ENCODE data around the gene SNRNP40.

SNRNP40 gene

DNA sequence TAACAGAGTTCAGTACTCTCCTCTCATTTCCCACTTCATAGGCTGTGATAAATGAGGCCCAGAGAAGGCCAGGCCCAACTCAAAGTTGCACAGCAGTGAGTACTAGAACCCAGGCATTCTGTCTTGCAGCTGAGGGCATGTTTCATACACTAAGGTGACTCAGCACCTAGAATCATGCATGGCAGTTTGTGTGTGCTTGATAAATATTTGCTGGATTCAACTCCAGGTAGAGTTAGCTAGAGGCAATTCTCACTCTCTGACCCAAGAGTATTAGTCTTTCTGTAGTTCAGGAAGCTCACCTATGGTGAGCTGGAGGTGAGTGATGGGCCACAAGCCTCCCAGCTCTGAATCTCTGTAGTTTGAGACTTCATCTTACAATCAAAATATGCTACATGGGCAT lies 67.6 kb downstream of the SNRNP40 start:
- DNase-seq: no peak

DNA sequence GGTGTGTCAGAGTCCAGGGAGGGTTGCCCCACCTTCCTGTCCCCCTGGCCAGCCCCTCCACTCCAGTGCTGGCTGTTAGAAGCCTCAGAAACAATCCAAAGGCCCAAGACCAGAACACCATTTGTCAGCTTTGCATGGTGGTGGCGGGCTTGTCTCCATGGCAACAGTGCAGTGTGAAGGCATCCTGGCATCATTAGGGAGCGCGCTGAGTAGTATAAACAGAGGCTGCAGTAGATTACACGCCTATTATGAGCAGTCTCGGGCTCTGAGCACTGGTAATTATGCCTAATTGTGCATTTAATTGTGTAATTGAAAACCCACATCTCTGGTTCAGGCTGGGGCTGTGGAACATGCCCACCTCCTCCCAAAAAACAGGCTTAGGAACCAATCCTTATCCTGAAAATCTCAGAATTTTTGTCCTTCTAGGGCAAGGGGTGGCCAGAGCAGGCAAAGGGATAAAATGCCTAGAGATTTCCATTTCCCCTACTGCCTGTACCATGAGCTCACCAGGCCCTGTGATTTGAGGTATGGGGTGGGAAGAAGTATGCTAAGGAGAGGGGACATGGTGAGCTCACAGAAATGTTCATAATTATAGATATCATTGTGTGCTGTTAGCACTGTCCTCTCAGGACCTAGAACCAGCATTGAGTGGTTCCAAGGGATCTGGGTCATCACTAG lies 68.6 kb downstream of the SNRNP40 start:
- no peak for DNase-seq

GRCh38 chr1:31224068-31224467 lies 72.5 kb downstream of the SNRNP40 start:
- DNase-seq: no peak

DNA sequence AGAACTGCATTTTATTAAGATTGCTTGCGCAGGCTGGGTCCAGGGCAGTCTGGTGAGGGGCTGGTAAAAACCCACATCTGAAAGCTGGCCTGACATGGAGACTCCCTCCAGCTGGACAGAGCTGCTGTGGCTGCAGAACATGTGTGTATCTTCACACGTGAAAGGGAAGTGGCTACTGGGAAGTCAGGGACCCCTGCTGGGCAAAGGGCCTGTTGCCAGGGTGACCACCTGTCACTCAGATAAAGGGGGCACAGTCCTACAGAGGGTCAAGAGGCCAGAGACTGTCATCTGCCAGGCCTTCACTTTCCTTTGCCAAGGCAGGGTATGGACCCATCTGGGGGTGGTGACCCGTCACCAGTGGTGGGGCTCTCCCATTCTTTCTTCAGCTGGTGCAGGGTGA lies 74.4 kb downstream of the SNRNP40 start:
- no peak for DNase-seq

GRCh38 chr1:31221072-31221471 lies 75.5 kb downstream of the SNRNP40 start:
- DNase-seq: no peak

GRCh38 chr1:31219489-31219888 lies 77.1 kb downstream of the SNRNP40 start:
- no peak for DNase-seq

DNA sequence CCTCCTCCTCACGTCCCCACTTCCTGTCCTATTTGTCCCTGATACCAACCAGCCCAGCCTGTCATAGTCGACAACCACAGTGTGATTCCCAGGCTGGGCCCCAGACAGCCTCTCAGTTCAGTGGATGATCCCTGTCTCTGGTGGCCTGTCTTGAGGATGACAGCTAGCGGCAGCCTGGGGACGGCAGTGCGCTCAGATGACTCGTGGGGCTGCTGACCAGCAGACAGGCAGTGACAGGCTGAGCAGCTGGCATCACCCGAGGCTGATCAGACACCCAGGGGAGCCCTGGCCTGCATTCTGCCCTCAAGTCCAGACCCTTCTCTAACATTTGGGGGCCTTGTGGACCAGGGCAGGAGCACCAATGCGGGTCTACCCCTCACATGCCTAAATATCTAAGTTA lies 77.9 kb downstream of the SNRNP40 start:
- no peak for DNase-seq

DNA sequence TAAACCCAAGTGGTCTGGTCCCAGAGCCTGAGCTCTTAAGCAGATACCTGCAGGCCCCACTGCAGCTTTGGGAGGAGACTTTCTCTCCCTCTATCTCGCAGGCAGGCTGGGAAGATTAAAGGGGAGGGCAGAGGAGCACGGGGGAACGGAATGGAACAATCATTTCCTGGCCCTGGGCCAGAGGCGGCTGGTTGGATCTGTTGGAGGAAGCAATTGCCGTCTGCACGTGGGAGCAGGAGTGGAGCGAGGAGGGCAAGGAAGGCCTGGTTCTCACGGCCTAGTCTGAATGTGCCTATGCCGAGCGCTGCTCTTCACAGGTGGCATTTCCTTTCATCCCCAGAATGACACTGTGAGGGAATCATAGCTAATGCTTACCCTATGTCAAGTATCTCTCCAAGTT lies 80.6 kb downstream of the SNRNP40 start:
- DNase-seq: no peak

- DNase-seq: no peak
Measured at GRCh38 chr1:31215065-31215570, 81.5 kb downstream of the SNRNP40 start.

DNA sequence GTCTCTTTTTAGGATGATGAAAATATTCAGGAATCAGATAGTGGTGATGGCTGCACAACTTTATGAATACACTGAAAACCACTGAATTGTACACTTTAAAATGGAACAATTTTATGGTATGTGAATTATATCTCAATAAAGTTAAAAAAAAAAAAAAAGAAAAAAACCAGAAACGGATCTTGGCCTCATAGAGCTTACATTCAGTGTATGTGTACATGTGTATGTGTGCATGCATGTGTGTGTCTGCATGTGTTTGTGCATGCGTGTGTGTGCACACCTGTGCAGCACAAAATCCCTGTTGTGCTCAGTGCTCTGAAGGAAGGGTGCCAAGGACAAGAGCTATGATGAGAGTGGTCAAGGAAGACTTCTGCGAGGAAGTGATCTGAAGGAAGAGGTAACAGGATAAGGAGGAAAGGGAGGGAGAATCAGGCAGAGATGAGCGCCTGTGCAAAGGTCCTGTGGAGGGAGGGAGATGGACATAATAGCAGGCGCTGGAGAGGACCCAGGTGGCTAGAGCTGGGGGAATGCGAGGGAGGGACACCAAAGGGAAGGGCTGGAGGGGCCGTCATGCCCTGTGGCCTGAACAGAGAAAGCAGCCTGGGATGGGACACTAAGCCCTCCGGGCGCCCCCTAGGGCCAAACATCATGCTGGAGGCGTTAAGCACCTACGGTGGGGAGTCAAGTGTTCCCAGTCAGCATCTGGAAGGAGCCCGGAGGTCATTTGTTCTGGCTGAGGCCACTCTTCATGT lies 82.1 kb downstream of the SNRNP40 start:
- DNase-seq: no peak
